Measurements from ENCODE around the gene TFR2. TPM values are rescaled to one million over a fixed set of nuclear protein-coding genes. Genes with fewer than 3 reads are reported as not detected.

Gene TFR2
- total RNA-seq, 1 experiment from 2014 or later = 5.7 TPM

GRCh38 chr7:100681491-100682227, 40.3 kb upstream of the TFR2 start:
- Mint-ChIP-seq H3K27me3 (ENCODE audit: low read depth) (no peaks in the 10 kb centered on the region), H3K9me3 (no peaks in the 10 kb centered on the region), H3K4me1 (peaks cover 7% of the 10 kb centered on the region), H3K36me3 (peaks cover 24% of the 10 kb centered on the region), H3K4me3 (no peak overlapping the region), H3K27ac (no peak overlapping the region)
- no peak for DNase-seq (ENCODE audit: low spot score)
- ChIA-PET POLR2A (interaction anchor here (0.5 kb wide), 1 partner anchor 171 kb away, joined by 3 read pairs; the partner anchor contains the start of gene SLC12A9), CTCF (interaction anchor here (0.9 to 2.4 kb wide), 6 partner anchors 11 to 113 kb away, joined by 3 to 10 read pairs (median 4); partner anchors contain the start of gene POP7)
- TF ChIP-seq ZMAT4 (CRISPR knock-in tag; IDR thresholded peaks at IDR 0.05) = no peak
- no peak for TF ChIP-seq RORB (CRISPR knock-in tag; IDR thresholded peaks at IDR 0.05)
- no peak for TF ChIP-seq ZNF423 (CRISPR knock-in tag; IDR thresholded peaks at IDR 0.05)
- no peak for TF ChIP-seq CTCF (IDR thresholded peaks at IDR 0.05)
- no peak for ATAC-seq

GRCh38 chr7:100680576-100681271, 39.4 kb upstream of the TFR2 start:
- ChIA-PET POLR2A (interaction anchor here (0.7 to 1.4 kb wide), 5 partner anchors 24 to 68 kb away, joined by 3 to 10 read pairs (median 5); partner anchors contain the start of gene MOSPD3), CTCF (interaction anchor here (0.6 to 2.9 kb wide), 10 partner anchors 11 to 172 kb away, joined by 3 to 15 read pairs (median 4); partner anchors contain the start of genes MOSPD3 and SLC12A9)
- Mint-ChIP-seq H3K4me1 (peaks cover 11% of the 10 kb centered on the region), H3K4me3 (no peak overlapping the region), H3K27ac (no peak overlapping the region), H3K27me3 (ENCODE audit: low read depth) (no peaks in the 10 kb centered on the region), H3K36me3 (peaks cover 24% of the 10 kb centered on the region), H3K9me3 (no peaks in the 10 kb centered on the region)
- ATAC-seq (no peak), DNase-seq (ENCODE audit: low spot score) (no peak)
- TF ChIP-seq FOXP1 (CRISPR knock-in tag; IDR thresholded peaks at IDR 0.05; ENCODE audit: borderline replicate concordance) (0 out of 2 replicates have a peak, but pooled peaks have one; percentile 14), TEAD4 (CRISPR knock-in tag; IDR thresholded peaks at IDR 0.05) (no peak)

- H3K4me1 Mint-ChIP-seq = peaks cover 11% of the 10 kb centered on the region
- ChIA-PET POLR2A (interaction anchor here (0.7 to 2.0 kb wide), 6 partner anchors 23 to 67 kb away, joined by 3 to 10 read pairs (median 6); partner anchors contain the start of genes MOSPD3 and POP7), CTCF (interaction anchor here (0.6 to 2.9 kb wide), 12 partner anchors 12 to 172 kb away, joined by 3 to 15 read pairs (median 4); partner anchors contain the start of genes MOSPD3, POP7 and SLC12A9)
- no peak overlapping the region for H3K4me3 Mint-ChIP-seq
- DNase-seq (ENCODE audit: low spot score) (no peak), ATAC-seq (no peak)
- H3K9me3 Mint-ChIP-seq = no peaks in the 10 kb centered on the region
- H3K36me3 Mint-ChIP-seq = peaks cover 18% of the 10 kb centered on the region
- H3K27me3 Mint-ChIP-seq (ENCODE audit: low read depth) = no peaks in the 10 kb centered on the region
- H3K27ac Mint-ChIP-seq = peak overlapping the region; percentile 62; the same call in 1 of the 2 replicates
- TF ChIP-seq FOXJ3 (CRISPR knock-in tag; IDR thresholded peaks at IDR 0.05; ENCODE audit: borderline replicate concordance) (no peak), GRHL2 (CRISPR knock-in tag; IDR thresholded peaks at IDR 0.05; ENCODE audit: insufficient replicate concordance, severe bottlenecking) (no peak), AFF4 (CRISPR knock-in tag; IDR thresholded peaks at IDR 0.05; ENCODE audit: borderline replicate concordance) (no peak), ATF1 (CRISPR knock-in tag; IDR thresholded peaks at IDR 0.05) (no peak), ATF3 (CRISPR knock-in tag; conservative IDR thresholded peaks at IDR 0.05) (no peak), ELF4 (CRISPR knock-in tag; IDR thresholded peaks at IDR 0.05; ENCODE audit: low read depth) (no peak), TP53 (CRISPR knock-in tag; IDR thresholded peaks at IDR 0.05) (no peak), SP1 (CRISPR knock-in tag; conservative IDR thresholded peaks at IDR 0.05) (no peak), SOX15 (CRISPR knock-in tag; IDR thresholded peaks at IDR 0.05) (no peak), CDX4 (CRISPR knock-in tag; IDR thresholded peaks at IDR 0.05; ENCODE audit: borderline replicate concordance) (no peak), NR3C1 (CRISPR knock-in tag; conservative IDR thresholded peaks at IDR 0.05; ENCODE audit: low read depth) (no peak), USF2 (CRISPR knock-in tag; IDR thresholded peaks at IDR 0.05) (no peak)
Observed at GRCh38 chr7:100679927-100680575, 38.7 kb upstream of the TFR2 start.
